ENCODE results near the gene AKIRIN1. TPM values are rescaled to one million over a fixed set of nuclear protein-coding genes. Genes with fewer than 3 reads are reported as not detected.

Gene AKIRIN1
- 32.6 and 57.6 TPM in 2 replicates for total RNA-seq

GRCh38 chr1:38990738-38991637, at the start of gene AKIRIN1:
TSS of gene AKIRIN1 (plus strand) at chr1:38991276. CDS start at chr1:38991381, 105 bp downstream.

GRCh38 chr1:38941527-38942019, 49.5 kb upstream of the AKIRIN1 start, which contains the start of gene RHBDL2:
TSS of gene RHBDL2 (minus strand) at chr1:38941830. CDS start at chr1:38919212, 22,618 bp downstream.

DNA sequence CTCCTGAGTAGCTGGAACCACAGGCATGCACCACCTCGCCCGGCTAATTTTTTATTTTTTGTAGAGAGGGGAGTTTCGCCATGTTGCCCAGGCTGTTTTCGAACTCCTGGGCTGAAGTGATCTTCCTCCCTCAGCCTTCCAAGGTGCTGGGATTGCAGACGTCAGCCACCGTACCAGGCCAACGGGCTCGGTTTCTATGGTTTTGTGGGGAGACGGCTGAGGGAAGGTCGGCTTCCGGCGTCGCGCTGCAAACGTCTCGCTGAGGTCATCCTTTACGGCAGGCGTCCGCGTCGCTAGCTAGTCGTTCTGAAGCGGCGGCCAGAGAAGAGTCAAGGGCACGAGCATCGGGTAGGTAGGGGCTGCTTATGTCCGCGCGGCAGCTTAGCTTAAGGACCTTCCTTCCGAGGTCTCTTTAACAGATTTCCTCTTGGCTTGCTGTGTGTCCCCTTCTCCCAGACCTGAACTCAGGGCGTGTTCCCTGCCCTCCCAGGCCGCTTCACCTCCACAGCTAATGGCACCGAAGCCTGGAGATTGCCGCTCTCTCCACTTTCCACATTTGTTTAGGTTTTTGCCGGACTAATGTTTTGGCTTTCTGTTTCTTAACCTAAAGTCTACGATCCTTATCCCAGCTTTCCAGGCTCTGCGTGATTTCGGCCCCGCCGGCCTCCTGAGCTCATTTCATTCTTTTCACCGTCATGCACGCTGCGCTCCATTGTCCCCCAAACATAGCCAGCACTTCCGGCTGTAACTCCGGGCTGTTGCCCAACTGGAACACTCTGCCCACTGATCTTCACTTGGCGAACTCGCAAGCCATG, 35.2 kb downstream of the AKIRIN1 start, which contains the start of gene NDUFS5:
TSS of gene NDUFS5 (plus strand) at position 300 of the 815 bp plus-strand sequence. CDS start 2,375 bp downstream, outside the sequence.

Small RNA genes within 50 kb of the gene (small RNA-seq; reads per million reads assigned to genes)
- gene RF00019 (ENCODE audit: low replicate concordance): not detected

Other genes with a start within 250 kb of the AKIRIN1 start
- gene RRAGC, start 131.5 kb upstream of the AKIRIN1 start, total RNA-seq: 12.7 and 33.5 TPM in 2 replicates
- gene MYCBP, start 117.9 kb upstream of the AKIRIN1 start, total RNA-seq: 3.9 and 22.8 TPM in 2 replicates
- gene GJA9, start 109.7 kb upstream of the AKIRIN1 start, total RNA-seq: not detected in 2 replicates
- gene RHBDL2, start 49.4 kb upstream of the AKIRIN1 start, total RNA-seq: 0.44 and 0.57 TPM in 2 replicates
- 248 and 296 TPM in 2 replicates for gene NDUFS5, start 35.1 kb downstream of the AKIRIN1 start, total RNA-seq
- 523 and 547 TPM in 2 replicates for gene MACF1, start 213.4 kb downstream of the AKIRIN1 start, total RNA-seq